Stimulated activated CD8-positive, alpha-beta memory T cell treated with anti-CD3 and anti-CD28 coated beads, Interleukin-15, amount 100 ng/mL, for 24 hours (primary cell): Measurements from ENCODE around the gene ALPI.

Source experiments
- DNase-seq: peaks from one replicate; pipeline ENCODE4 v3.0.0-alpha.2; 2020; ENCODE audit warnings: low read depth

ALPI gene

DNA sequence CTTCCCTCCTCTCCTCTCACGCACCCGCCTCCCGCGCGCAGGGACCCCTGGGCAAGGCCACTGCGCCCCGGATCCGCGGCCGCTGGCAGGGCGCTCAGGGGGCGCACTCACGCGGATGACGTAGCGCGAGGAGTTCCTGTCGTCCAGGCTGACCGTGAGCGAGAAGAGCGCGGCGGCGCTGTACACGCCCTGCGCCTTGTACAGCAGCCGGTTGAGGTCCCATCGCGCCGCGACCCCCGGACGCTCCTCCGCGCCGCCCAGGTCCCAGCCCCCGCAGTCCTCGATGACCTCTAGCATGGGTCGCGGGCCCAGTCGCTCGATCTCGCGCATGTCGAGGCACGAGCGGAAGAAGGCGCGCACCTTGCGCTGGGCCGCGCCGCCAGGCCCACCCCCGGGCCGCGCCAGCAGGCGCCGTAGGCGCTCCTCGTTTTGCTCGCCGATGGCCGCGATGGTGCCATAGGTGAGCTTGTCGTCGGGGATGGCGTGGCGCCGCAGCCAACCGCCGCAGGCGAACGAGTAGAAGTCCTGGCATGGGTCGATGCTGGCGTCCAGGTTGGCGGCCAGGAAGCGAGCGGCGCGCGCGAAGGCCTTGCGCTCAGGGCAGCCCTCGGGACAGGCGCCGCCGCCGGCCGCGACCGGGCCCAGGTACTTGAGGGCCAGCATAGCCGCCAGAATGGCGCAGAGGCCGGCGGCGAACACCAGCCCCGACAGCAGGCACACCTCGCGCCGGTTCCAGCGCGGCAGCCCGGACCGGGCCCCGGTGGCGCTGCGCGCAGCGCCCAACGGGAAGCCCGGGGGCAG is 30.0 kb downstream of the ALPI start:
- no peak for DNase-seq

DNA sequence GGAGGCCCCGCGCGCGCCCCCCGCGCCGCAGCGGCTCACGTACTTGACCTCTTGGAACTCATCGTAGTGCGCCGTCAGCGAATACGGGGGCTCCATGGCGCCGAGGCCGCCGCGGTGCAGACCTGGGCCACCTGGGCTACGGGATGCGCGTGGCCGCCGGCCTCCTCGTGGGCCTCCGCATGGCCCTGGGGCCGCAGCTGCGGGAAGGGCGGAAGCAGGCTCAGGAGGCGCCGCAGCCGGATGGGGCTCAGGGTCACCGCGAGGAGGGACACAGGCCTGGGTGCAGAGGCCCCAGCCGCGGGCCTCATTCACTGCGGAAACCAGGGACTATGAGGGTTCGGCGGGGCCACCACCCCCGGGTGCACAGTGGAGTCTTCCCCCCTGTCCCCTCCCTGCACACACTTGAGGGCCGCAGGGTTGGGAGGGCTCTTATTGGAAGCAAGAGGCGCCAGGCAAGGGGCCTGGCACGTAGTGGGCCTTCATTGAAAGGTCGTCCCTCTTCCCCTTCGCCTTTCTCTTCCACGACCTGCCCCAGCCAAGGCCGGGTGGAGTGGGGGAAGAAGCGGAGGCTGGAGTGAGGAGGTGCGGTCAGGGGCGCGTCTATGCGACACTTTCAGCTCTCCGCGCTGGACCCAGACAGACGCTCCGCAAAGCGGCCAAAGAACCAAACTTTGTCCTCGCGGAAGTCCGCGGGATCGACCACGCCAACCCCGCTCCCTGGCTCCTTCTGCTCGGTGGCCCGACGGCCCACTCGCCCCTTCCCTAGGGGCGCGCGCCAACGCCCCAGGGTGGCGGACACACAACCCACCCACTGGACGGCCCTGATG is 30.8 kb downstream of the ALPI start:
- DNase-seq = no peak

DNA sequence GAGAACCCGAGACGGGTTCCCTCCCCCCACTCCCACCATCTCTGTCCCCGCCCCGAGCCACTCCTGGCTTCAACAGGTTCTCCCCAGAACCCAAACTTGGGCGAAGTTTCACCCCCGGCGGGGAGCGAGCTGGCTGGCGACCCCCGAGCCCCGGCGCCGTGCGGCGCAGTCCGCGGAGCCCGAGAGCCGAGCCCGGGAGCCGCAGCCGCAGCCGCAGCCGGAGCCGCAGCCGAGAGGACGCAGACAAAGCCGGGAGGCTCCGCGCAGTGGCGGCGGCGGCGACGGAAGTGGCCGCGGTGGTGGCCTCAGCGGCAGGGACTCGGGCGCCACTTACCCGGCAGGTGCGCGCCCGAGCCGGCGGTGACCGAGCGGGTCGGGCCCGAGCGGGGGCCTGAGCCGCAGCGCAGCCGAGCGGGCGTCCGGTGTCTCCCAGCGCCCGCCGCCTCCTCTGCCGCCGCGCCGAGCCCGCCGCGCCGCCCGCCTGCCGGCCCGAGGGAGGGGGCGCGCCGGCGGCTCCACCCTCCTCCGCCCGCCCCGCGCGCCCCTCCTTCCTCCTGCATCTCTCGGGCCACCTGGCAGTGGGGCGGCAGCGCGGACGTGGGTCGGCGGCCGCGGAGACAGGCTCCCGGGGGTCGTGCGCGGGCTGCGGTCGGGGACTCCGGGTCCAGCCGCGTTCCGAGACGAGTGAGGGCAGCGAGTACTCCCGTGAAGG is 31.6 kb downstream of the ALPI start, which contains the start of gene ECEL1:
ECEL1 (minus strand) TSS at position 450 of the 712 bp plus-strand sequence. CDS start 1,181 bp downstream, outside the sequence.
- DNase-seq = no peak

DNA sequence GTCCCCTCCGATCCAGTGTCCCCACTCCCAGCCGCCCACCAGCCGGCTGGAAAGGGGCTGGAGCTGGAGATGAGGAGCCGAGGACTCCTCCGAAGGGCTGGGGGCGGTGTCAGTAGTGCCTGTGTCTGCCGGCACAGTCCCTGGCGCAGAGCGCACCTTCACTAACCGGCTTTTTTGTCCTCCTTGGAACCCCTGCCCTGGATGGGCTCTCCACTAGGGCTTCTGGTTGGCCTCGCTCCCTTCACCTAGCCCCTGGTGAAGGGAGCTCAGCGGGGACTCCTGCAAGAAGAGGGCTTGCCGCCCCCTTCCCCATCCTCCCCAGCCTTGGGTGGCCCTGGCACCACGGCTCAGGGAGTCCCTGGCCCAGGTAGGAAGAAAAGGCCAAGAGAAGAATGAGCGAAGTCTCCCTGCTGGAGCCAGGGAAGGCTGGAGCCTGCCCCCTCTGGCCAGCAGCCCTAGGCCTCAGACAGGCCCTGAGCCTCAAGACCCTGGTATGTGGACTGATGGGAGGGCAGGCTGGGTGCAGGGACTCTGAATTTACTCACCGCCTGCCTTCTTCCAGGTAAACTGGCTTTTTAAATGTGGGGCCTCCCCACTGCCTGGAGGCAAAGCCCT is 32.3 kb downstream of the ALPI start:
- DNase-seq = no peak

DNA sequence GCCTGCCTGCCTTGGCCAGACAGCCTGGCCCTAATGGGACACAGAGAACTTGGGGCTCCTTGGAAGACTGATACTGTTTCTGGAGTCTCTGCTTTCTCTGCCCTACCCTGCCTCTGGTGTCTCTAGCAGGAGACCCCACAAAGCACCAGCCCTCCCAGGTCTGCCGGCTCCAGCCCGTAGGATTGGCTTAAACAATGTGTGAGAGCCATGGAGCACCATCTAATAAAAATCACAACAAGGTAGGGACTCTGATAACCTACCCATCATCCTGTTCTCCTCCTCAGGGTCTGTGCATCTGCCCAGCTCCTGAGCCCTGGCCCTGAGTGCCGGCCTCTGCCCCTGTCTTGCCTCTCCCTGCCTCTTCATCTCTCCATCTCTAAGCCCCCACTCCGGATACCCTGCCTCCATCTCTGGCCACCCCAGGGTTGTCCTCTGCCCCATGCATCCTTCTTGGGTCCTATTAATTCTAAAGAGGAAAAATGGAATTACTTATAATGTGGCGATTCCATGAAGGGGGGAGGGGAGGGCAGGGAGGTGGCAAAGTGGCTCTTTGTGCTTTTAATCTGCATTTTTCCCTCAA is 32.9 kb downstream of the ALPI start:
- DNase-seq = no peak

DNA sequence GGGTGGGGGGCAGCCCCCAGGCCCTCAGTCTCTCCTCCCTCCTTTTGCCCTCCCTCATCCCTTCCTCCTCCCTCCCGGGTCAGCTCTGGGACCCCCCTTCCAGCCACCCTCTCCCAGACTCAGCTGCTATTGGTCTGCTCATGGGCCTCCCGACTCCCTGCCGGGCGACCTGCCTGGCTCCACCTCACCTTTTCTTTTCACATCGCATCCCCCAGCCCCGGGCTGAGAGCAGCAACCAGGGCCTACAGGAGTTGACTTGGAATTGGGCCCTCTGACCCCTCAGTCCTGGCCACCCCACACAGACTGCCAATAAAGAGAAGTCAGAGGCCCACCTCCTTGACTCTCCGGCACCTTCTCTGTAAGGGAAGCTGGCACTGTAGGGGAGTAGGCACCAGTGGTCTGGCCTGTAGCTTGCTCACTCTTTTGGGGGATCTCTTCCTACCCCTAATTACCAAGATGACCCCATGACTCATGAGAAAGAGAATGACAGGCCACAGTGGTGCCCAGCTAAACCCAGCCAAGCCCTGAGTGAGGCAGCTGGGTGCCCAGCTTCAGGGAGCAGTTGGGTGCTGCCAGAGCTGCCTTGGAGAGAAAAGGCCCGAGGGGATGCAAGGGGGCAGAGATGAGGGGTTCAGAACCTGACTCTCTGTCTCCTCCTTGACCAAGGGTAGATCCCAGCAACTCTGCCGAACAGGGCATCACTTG is 33.7 kb downstream of the ALPI start:
- DNase-seq = no peak

DNA sequence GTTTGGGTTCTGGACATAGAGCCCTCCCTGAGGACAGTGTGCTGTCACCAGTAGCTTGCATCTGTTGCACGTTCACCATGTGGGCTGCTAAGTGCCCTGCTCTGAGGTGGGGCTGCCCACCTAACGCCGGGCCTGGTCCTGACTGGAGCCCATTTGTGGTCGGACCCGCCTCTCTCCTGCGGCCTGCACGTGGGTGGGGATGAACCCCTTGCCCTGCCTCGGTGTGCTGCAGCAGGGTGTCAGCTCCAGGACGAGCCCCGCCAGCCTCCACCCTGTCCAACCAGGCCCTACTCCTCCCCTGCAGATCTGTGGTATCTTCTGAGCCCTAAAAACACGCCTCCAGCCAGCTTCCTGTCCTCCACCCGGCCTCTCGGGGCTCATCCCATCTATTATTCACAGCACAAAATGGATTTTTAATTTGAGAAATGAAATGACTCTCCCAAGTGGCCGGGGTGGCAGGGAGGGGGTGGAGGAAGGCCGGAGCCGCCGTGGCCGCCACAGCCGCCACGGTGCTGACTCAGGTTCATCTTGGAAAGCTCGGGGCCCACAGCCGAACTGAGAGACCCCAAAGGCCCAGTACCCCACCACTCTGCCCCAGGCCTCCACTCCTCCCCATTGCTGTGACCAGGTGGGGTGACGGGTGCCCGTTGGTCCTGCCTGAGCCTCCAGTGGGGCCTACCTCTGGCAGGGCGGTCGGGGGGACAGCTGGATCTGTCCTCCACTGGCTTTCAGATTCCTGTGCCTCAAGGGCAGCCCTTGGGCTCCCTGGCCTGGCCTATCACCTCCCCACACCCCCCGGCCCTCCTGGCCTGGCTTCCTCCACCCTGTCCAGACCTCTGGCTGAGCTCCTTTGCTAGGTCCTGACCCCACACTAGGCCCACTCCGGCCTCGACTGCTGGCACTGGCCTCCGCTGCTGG is 34.5 kb downstream of the ALPI start:
- no peak for DNase-seq

DNA sequence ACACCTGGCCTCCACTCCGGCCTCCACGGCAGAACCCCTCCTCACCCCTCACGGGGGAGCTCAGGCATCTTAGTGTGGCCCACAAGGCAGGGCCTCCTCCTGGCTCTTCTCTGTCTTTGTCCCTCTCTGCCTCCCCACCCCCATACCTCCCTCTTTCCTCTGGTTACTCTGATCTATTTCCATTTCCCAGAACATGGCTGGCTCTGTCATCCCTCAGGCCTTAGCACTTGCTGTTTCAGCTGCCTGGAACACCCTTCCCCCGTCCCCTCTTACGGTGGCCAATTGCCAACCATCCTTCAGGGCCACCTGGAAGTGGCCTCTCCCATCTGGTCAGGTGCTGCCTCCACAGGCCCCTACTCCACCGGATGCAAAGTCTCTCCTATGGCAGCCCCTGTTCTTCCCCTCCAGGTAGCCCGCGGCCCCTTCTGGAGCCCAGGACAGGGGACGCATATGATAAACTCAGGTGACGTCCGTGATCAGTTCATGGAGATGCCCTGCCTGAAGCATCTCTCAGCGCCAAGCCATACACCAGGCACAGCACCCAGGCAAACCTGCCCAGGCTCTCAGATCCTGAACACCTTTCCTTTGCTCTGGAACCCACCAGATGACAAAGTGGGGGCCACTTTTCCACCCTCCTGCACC is 35.3 kb downstream of the ALPI start:
- no peak for DNase-seq

DNA sequence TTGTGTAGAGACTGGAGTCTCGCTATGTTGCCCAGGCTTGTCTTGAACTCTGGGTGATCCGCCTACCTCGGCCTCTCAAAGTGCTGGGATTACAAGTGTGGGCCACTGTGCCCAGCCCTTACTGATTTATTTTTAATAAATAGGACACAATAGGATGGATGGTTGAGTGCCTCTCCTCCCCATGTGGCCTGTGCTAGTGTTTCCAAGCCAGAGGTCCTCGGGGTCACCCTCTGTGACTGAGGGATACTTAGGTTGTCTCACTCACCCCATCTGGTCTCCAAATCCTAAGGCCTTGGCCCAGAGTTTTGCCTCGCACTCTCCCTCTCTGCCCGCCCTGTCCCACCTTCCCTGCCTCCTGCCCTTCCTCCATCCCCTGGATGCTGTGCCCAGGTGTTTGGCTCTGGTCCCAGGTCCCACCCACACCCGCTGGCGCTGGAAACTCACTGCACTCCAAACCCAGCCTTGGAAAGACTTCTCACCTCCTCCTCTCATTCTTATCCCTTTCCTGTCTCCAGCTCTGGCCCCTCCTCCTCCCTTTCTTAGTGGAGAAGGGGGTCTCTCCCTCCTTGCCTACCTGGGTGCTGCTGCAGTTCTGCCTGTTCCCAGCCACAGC is 36.4 kb downstream of the ALPI start:
- no peak for DNase-seq

DNA sequence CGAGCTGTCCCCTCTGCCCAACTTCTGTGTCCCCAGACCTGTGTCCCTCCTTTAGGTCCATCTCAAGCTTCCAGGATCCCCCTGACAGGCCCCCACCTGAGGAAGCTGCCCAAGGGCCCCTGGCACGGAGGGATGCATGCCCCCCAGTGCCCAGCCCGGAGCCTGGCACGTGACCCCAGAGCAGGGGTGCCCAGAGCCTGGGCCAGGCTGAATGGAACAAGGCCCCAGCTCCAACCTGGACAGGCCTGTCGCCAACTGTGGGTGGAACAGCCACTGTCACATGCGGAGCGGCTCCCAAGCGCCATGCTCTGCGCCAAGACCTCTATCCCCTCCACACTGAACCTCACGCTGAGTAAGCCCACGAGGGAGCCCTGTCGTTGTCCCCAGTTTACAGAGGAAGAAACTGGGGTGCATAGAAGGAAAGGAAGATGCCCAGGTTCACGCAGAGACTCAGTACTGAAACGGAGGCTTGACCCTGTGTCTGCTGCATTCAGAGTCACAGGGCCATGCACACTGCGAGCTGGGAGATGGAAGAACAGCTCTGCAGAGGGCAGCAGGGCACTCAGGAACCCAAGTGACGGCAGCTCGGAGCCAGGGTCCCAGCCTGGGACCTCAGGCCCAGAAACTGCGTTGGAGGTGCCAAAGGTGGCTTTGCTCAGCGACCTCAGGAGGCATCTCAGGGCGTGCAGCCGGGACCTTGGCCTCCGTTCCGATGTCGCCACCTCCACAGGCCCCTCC is 37.2 kb downstream of the ALPI start:
- no peak for DNase-seq

DNA sequence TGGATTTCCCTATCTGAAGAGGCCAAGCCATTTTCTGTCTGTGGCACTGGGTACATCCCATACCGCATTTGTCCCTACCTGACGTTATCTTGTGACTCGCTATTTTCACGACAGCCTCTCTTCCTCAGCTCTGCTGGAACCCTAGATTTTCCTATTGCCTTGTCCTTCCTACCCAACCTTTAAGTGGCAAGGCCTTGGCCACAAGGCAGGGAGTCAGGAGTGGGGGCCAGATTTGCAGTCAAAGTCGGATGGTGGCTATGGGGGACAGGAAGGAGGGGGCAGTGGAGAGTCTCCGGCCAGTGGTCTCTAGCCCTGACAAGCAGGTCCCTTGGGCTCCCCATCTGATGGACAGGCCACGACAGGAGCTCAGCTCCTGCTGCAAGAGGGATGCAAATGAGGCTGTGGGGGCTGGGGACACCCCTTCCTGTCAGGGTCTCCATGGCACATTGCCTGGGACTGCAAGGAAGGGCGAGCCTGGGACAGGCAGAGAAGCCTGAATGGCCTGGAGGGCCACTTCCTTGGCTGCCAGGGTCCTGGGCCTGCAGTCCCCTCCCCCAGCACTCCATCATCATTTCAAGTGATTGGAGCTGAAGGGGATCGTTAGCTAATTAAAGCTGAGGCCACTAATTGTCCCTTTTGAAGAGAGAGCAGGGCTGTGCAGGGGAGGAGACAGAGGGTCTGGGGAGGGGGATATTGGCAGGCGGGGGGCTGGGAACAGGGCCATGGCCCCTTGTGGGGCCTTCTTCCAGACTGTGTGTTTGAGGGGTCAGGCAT is 37.9 kb downstream of the ALPI start:
- DNase-seq = no peak

DNA sequence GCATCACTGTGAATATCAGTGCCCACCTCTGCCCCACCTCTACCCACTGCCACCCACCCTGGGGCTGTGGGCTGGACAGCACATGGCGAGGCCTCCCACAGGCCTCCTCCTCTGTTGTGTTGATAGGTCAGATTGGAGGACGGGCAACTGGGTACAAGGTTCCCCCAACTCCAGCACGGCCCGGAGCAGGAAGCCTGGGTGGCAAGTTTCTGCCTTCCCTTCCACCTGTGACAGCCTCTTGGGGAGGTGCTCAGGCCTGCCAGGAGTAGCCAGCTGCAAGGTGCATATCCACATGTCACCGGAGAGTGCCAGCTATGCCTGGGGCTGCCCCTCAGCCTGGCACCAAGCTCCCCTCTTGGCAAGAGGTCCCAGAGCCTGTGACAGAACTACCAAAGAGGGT is 38.6 kb downstream of the ALPI start:
- DNase-seq = no peak

DNA sequence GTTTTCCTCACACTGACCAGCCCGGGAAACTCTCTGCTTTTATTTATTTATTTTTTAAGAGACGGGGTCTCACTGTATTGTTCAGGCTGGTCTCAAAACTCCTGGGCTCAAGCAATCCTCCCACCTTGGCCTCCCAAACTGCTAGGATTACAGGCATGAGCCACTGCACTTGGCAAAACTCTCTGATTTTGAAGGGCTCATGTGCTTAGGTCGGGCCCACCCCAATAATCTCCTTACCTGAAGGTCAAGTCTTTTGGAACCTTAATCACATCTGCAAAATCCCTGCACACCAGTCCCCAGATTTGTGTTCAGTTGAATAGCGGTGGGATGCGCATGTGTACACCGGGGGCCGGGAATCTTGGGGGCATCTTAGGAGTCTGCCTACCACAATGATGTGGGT is 39.3 kb downstream of the ALPI start:
- DNase-seq = no peak

DNA sequence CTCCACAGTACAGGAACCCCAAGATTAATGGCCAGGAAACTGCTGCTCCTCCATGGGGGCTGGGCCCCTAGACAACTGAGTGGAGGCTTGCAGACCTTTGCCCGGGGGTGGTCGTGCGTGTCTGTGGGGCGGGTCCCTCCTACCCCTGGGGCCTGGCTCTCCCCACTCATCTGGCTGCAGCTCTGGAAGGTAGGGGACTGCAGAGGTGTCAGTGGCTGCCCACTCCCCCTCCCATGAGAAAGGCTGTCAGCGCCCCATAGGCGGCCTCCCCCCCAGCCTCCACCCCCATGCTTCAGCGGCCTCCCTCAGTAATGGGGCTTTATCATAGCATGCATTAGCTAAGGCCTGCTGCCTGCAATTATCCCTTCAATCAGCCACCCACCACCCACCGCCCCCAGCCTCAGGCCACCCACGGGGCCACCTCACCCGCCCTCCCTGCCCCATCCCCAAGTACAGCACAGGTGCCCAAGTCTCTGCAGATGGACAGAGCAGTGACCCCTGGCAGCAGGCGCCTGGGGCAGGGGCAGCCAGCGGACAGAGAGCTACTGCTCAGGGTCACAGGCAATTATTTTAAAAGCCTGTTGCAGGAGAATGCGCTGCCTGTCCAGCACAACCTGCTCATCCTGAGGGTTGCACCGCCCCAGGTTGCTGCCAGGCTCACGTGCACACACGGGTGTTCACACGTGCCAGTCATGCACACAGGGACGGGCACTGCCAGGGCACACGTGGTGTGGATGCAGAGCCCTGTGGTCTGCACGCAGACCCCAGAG is 40.7 kb downstream of the ALPI start:
- DNase-seq = no peak

DNA sequence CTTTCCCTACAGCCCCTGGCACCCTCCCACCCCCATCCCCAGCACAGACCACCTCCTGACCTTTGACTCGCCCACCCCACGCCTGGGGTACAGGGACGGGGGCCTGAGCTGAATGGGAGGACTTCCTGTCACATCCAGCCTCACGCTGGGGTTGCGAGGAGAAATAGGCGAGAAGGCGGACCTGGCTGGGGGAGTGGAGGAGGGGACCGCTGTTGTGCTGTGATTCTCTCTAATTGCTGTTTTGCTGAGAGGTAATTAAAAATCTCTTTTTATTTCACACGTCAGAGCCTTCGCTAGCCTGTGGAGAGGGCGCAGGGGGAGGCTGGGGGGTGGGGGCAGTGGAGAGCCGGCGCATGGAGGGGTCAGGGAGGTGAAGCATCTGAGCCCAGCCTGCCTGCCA is 41.4 kb downstream of the ALPI start:
- DNase-seq = no peak

DNA sequence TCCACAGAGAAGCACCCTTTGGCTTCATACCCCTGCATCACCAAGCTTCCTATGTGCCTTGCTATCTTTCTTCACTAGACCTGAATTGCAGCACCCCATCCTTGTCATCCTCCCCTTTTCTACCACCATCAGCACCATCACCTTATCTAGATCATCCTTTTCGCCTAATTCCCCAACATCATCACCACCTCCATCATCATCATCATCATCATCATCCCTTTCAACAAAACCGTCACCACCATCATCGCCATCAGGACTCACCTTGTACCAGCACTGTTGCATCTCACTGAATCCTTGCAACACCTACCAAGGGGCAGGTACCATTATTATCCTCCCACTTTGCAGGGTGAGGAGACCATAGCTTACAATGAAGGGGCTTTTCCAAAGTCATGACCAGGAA is 42.5 kb downstream of the ALPI start:
- DNase-seq = no peak

DNA sequence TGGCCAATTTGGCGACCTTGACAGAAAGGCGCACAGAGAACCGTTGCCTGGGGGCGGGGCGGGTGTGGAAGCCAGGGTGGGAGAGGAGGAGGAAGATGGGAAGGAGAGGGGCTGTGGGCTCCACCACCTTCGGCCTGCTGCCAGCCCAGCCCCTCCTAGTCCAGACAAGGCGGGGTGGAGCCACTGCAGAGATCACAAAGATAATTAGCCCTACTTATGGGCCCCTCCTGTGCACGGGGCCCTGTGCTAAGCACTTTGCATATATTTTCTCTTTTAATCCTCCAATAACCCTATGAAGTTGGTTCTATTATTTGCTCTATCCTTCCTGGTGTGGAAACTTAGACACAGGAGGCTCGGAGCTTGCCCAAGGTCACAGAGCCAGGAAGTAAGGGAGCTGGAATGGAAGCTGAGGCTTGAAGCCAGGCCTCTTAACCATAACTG is 45.4 kb downstream of the ALPI start:
- DNase-seq = no peak
